Astrocyte (in vitro differentiated cells and primary cell): ENCODE measurements around the gene PBX1.

Experiments
- CTCF ChIP-seq: IDR thresholded peaks from 2 replicates; pipeline ENCODE4 v1.5.1; 2011; ENCODE audit warnings: low read depth, mild to moderate bottlenecking, inconsistent platforms, low read length, moderate library complexity; ENCODE audit not compliant: insufficient read depth
- EZH2 ChIP-seq: IDR thresholded peaks from 2 replicates; pipeline ENCODE4 v1.6.1; 2012; ENCODE audit warnings: mild to moderate bottlenecking, low read length, inconsistent platforms; ENCODE audit not compliant: insufficient read depth

- no peak for TF ChIP-seq CTCF
- TF ChIP-seq EZH2, result no peak
Observed at GRCh38 chr1:164880199-164880598, 321.2 kb downstream of the PBX1 start.
